Aorta (tissue), 5 donors: Measurements from ENCODE around the gene TST. TPM values are rescaled to one million over a fixed set of nuclear protein-coding genes. Genes with fewer than 3 reads are reported as not detected.

Source experiments
- ATAC-seq: fragments of 200-7000 bp; cut with Tn5 transposase; one replicate; pipeline ENCODE4 v1.9.1; 2022; ENCODE audit warnings: moderate library complexity; ENCODE audit not compliant: low FRiP score
- DNase-seq, 2 donors: peaks; one replicate each; pipeline ENCODE4 v3.0.0-alpha.2; 2020
- H3K27ac ChIP-seq, 2 donors: one replicate each; pipeline ENCODE4 v1.5.1; 2013; ENCODE audit warnings: low read length in 2 of 2, mild to moderate bottlenecking in 2 of 2, moderate library complexity in 2 of 2, control low read depth in 1 of 2, inconsistent platforms in 1 of 2, low read depth in 1 of 2
- H3K27me3 ChIP-seq, 2 donors: one replicate each; pipeline ENCODE4 v1.6.1; 2013; ENCODE audit warnings: control low read depth in 1 of 2, low read length in 1 of 2, mild to moderate bottlenecking in 1 of 2, moderate library complexity in 1 of 2; ENCODE audit not compliant: insufficient read depth in 2 of 2, control insufficient read depth in 1 of 2
- H3K36me3 ChIP-seq, 2 donors: one replicate each; pipeline ENCODE4 v1.6.1; 2013; ENCODE audit warnings: control low read depth in 1 of 2, low read length in 1 of 2, mild to moderate bottlenecking in 1 of 2; ENCODE audit not compliant: insufficient read depth in 2 of 2, control insufficient read depth in 1 of 2
- H3K4me1 ChIP-seq, 2 donors: one replicate each; pipeline ENCODE4 v1.6.1; 2013; ENCODE audit warnings: low read length in 2 of 2, control low read depth in 1 of 2, mild to moderate bottlenecking in 1 of 2, moderate library complexity in 1 of 2; ENCODE audit not compliant: insufficient read depth in 2 of 2, control insufficient read depth in 1 of 2
- H3K4me3 ChIP-seq, 2 donors: one replicate each; pipeline ENCODE4 v1.5.1; 2013; ENCODE audit warnings: low read length in 2 of 2, control low read depth in 1 of 2, mild to moderate bottlenecking in 1 of 2
- H3K9me3 ChIP-seq: one replicate; pipeline ENCODE4 v1.6.1; 2013; ENCODE audit warnings: mild to moderate bottlenecking, low read length; ENCODE audit not compliant: control insufficient read depth
- WGBS, 2 donors: extraction: QIAGEN DNeasy Blood & Tissue Kit; methylation state at CpG; one replicate each; pipeline ENCODE4 v1.1.7; 2013; 5-methylcytosine and 5-hydroxymethylcytosine counted together
- intact Hi-C, 2 donors: fragments of 100-400 bp; cut with DNase I; formaldehyde crosslinking; loops; one replicate each; pipeline versions ENCODE4 v1.14.2 to v1.15.0; 2022
- polyA plus RNA-seq, 2 donors: library from polyadenylated mRNA; stranded (reverse); fragments of 200-250 nt; gene quantifications; one replicate each; pipeline ENCODE4 v1.2.3, GENCODE V29; 2013
- total RNA-seq, 2 donors: library from RNA; stranded (reverse); fragmentation: NEBNext Ultra II Directional; extraction: Animal tissue kit (Norgen Biotek cat#: 25700); gene quantifications; one replicate each; pipeline ENCODE4 v1.2.1, GENCODE V29; 2021
- donor health status: healthy with polysubstance abuse.
- donor health status: Bipolar disorder and iron deficiency.
- donor health status: DM: no; HTN: no; CAD: no.
- donor health status: DM: no; HTN: no; CAD: no.
- donor health status: DM: yes; HTN: yes; CAD: no.

TST gene
- total and polyA plus RNA-seq, 4 donors = 9.7 to 61.7 (median 18.4) TPM

DNA sequence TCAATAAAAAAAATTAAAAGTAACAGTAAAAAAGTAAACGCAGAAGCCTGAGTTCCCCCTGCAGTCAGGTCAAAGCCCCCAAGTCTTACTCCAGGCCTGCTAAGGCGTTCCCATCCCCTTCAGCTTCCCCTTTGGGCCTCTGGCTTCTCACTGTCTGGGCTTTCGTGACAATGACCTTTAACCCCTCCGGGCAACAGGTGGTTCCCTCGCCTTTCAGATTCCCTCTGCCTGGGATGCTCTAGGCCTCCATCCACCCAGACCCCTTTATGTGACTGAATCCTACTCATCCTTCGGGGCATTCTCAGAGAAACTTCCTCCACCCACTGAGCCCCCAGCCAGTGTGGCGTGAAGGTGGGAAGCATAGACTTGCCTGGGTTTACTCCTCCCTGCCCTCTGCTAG lies 8.3 kb upstream of the TST start:
- Histone ChIP-seq H3K4me1 (no peaks in the 10 kb centered on the region), H3K27ac (no peak overlapping the region), H3K4me3 (no peak overlapping the region), H3K27me3 (no peaks in the 10 kb centered on the region), H3K9me3 (no peaks in the 10 kb centered on the region), H3K36me3 (peaks cover 0 to 4% of the 10 kb centered on the region in 2 donors)
- peak in 1 of 2 donors; percentile 12 for DNase-seq
- WGBS, 2 donors = 91 to 92% methylated on average over 7 of the region's 7 CpGs
- no peak for ATAC-seq
- intact Hi-C loops = no loop called here

DNA sequence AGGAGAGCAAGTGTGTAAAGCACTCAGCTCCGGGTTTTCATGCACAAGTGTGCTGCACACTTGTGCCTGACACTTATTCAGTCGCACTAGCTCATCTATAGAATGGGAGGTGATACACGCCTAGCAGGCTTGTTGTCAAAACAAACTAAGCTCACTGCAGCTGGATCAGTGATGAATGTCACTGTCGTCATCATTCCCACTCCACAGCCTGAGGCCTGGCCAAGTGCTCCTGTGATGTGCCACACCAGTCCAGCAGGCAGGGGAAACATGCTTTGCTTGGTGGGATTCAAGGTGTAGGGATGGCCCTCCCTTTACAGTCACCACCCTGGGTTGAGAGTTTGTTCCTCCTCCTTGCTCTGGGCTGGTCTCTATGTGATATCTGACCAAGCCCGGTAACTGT lies 7.1 kb upstream of the TST start:
- no peak overlapping the region for H3K4me3 ChIP-seq

DNA sequence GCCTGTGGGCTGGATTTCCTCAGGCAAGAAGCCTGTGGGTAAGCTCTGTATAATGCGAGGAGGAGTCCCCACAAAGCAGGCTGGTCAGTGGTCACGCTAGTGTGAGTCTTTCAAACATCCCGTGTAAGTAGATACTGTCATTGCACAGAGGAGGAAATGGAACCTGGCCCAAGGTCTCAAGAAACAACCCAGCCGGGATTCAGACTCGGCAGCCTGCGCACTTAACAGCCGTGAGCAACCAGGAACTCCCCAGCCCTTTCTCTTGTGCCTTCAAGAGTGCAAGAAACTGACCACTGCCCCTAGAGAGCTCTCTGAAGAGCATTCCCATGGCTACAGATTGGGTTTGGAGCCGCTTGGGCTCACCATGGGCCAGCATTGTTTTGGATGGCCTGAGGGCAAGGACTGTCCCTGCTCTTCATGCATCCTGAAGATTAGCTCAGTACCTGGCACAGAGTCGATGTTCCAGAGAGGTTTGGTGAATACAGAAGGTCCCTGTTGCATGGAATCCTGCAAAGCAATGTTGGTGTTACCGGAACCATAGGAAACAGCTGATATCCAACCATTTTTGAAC lies 6.3 kb upstream of the TST start:
- Histone ChIP-seq H3K9me3 (no peaks in the 10 kb centered on the region), H3K36me3 (peaks cover 0 to 4% of the 10 kb centered on the region in 2 donors), H3K4me1 (no peaks in the 10 kb centered on the region), H3K27ac (no peak overlapping the region), H3K4me3 (no peak overlapping the region), H3K27me3 (no peaks in the 10 kb centered on the region)
- DNase-seq = no peak
- WGBS, 2 donors = 86 to 91% methylated on average over 10 of the region's 10 CpGs
- intact Hi-C loops = no loop called here
- ATAC-seq = no peak

More for the DNA sequence above, 7.1 kb upstream of the TST start:
- H3K9me3 ChIP-seq = no peaks in the 10 kb centered on the region
- WGBS, 2 donors = 74 to 81% methylated on average over 5 of the region's 5 CpGs
- H3K27me3 ChIP-seq = no peaks in the 10 kb centered on the region
- intact Hi-C loops = no loop called here
- DNase-seq (no peak), ATAC-seq (no peak)
- H3K4me1 ChIP-seq = no peaks in the 10 kb centered on the region
- peaks cover 0 to 4% of the 10 kb centered on the region in 2 donors for H3K36me3 ChIP-seq
- no peak overlapping the region for H3K27ac ChIP-seq

DNA sequence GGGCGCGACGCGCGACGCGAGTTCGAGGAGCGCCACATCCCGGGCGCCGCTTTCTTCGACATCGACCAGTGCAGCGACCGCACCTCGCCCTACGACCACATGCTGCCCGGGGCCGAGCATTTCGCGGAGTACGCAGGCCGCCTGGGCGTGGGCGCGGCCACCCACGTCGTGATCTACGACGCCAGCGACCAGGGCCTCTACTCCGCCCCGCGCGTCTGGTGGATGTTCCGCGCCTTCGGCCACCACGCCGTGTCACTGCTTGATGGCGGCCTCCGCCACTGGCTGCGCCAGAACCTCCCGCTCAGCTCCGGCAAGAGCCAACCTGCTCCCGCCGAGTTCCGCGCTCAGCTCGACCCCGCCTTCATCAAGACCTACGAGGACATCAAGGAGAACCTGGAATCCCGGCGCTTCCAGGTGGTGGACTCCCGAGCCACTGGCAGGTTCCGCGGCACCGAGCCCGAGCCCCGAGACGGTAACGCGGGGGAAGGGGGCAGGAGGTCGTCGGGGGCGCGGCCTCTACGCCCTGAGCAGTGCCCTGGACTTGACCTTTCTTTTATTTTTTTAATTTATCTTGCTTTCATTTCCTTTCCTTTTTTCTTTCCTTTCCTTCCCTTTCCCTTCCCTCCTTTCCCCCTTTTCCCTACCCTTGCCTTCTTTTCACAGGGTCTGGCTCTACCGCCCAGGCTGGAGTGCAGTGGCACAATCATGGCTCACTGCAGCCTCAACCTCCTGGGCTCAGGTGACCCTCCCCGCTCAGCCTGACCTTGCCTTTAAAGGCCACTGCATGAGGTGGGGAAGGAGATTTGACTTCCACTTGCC lies 5.3 kb upstream of the TST start:
- WGBS, 2 donors = 86 to 89% methylated on average over 66 to 71 of the region's 71 CpGs
- intact Hi-C loops = no loop called here
- H3K27ac ChIP-seq = no peak overlapping the region
- no peak for DNase-seq
- no peaks in the 10 kb centered on the region for H3K9me3 ChIP-seq
- H3K27me3 ChIP-seq = no peaks in the 10 kb centered on the region
- H3K36me3 ChIP-seq = peaks cover 0 to 4% of the 10 kb centered on the region in 2 donors
- no peak overlapping the region for H3K4me3 ChIP-seq
- H3K4me1 ChIP-seq = no peaks in the 10 kb centered on the region
- no peak for ATAC-seq

DNA sequence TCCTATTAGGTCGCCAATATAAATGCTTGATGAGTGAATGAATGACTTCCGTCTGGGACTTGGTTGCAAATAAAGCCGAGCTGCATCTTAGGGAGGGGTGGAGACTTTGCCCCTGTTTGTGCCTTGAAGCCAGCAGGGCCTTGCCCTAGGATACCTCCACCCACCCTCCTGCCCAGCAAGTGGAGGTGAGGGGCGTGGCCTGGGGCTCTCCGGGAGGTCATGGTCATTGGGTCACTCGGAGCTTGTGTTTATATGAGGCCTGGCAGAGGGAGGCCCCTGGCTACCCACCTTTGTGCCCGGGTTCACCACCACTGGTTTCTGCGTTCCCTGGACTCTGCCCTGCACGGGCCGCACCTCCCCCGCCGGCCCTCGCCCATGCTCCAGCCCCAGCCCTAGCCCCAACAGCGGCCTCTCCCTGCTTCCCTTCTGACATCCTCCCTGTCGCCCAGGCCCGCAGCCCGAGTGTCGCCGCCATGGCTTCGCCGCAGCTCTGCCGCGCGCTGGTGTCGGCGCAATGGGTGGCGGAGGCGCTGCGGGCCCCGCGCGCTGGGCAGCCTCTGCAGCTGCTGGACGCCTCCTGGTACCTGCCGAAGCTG lies 4.6 kb upstream of the TST start:
- H3K4me3 ChIP-seq = no peak overlapping the region
- 89 to 90% methylated on average over 34 of the region's 34 CpGs for WGBS, 2 donors
- no peaks in the 10 kb centered on the region for H3K9me3 ChIP-seq
- intact Hi-C loops = no loop called here
- no peak for DNase-seq
- peaks cover 0 to 4% of the 10 kb centered on the region in 2 donors for H3K36me3 ChIP-seq
- no peaks in the 10 kb centered on the region for H3K4me1 ChIP-seq
- H3K27ac ChIP-seq = no peak overlapping the region
- ATAC-seq = no peak
- no peaks in the 10 kb centered on the region for H3K27me3 ChIP-seq

DNA sequence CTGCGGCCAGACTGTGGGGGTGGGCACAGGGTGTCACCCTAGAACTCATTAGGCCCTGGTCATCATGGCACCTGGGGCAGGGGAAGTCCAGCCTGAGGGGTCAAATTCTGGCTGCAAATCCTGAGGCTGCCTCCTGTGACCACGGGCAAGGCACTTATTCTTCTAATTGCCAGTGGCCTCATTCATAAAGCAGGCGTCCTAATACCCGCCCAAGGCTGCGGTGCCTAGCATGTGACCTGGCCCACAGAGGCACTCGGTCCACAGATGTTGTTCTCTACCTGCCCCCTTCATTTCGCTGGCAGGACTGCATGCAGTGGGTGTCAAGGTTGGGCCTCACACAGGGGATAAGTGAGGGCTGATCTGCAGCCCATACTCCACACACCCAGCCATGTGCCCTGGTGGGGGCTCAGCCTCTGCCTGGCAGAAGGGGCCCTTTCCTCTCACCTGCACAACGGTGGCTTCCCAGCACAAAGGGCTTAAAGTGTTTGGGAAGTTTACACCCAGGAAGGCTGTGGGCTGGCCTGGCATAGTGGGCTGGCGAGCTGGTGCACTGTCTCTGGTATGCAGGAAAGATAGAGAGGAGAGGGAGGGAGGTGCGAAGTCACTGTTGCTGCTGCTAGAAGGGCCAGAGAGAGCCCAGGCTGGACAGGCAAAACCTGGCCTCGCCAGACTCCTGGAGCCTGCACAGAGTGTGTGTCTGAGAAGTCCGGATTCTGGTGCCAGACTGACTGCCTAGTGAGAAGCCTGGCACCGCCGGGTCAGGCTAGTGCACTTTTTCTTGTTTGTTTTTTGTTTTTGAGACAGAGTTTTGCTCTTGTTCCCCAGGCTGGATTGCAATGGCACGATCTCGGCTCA lies 3.5 kb upstream of the TST start:
- no peaks in the 10 kb centered on the region for H3K9me3 ChIP-seq
- no peak for ATAC-seq
- H3K4me3 ChIP-seq = no peak overlapping the region
- no peaks in the 10 kb centered on the region for H3K27me3 ChIP-seq
- DNase-seq = no peak
- no peak overlapping the region for H3K27ac ChIP-seq
- H3K4me1 ChIP-seq = peaks cover 0 to 3% of the 10 kb centered on the region in 2 donors
- peaks cover 0 to 3% of the 10 kb centered on the region in 2 donors for H3K36me3 ChIP-seq
- intact Hi-C loops = no loop called here
- WGBS, 2 donors = 45 to 49% methylated on average over 16 of the region's 16 CpGs

DNA sequence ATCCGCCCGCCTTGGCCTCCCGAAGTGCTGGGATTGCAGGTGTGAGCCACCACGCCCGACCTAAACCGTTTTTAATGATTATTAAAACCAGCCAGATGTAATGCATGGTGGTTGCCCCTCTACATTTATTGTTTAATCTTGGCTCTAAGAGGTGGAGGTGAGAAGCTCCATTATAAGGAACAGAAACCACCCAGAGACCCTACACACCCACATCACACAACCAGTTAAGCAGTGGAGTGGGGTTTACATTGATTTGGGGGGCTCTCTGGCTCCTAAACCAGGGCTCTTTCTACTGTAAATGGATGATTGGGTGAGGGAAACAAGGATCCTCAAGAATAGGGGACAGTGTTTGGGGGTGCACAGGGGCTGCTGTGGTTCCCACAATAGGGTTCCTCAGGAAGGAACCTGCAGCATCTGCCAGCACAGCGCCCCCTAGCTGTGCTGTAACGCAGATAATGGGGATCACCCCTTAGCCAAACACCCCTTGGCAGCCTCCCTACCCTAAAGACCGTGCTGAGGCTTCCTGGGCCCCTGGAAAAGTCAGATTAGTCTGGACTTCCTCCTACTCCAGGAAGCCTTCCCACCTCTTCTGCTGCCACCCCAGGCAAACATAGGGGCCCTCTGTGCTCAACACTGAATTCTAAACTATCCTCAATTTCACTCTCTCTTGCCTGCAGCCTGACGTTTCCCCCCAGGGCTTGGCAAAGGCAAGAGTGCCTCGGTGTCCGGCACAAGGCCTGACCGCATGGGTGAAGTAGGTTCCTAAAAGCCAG lies 2.6 kb upstream of the TST start:
- DNase-seq = no peak
- no peak overlapping the region for H3K4me3 ChIP-seq
- no peaks in the 10 kb centered on the region for H3K9me3 ChIP-seq
- no peak for ATAC-seq
- 66 to 67% methylated on average over 13 of the region's 13 CpGs for WGBS, 2 donors
- H3K4me1 ChIP-seq = peaks cover 0 to 3% of the 10 kb centered on the region in 2 donors
- intact Hi-C loops = no loop called here
- no peaks in the 10 kb centered on the region for H3K27me3 ChIP-seq
- H3K36me3 ChIP-seq = no peaks in the 10 kb centered on the region
- no peak overlapping the region for H3K27ac ChIP-seq

DNA sequence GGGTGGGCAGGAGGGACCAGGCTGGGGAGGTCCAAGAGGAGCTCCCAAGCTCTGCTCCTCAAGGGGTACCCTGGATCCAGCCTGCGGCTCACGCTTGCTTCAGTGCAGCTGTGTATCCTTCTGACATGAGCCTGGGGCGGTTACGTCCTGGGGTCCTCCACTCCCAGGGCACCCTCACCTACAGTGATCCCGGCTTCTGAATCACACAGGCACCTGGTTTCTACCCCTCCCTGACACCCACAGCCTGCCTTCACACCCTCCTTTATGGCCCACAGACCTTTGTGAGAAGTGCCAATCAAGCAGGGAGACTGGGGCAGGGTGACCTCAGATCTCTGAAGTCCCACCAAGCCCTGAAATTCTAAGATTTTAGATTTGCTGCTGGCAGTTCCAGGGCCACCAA lies 1.8 kb upstream of the TST start:
- WGBS, 2 donors = 87 to 93% methylated on average over 5 of the region's 5 CpGs
- Histone ChIP-seq H3K27ac (no peak overlapping the region), H3K4me3 (no peak overlapping the region), H3K9me3 (no peaks in the 10 kb centered on the region), H3K4me1 (peaks cover 0 to 3% of the 10 kb centered on the region in 2 donors), H3K27me3 (no peaks in the 10 kb centered on the region), H3K36me3 (no peaks in the 10 kb centered on the region)
- DNase-seq = no peak
- no peak for ATAC-seq
- intact Hi-C loops = no loop called here
